PC-9 (cell line): ENCODE results near the gene PAX8. TPM values are rescaled to one million over a fixed set of nuclear protein-coding genes. Genes with fewer than 3 reads are reported as not detected.

Experiments
- BruUV-seq: library from RNA; stranded (reverse); fragments of 400-500 nt; replicated peaks from 2 replicates; lab custom pipeline; 2021; lab: Mats Ljungman, UMichigan
- CTCF ChIA-PET: fragments of 300-600 bp; sonication (Branson Sonifier 250); formaldehyde crosslinking; loops from one replicate; lab custom pipeline; 2022; ENCODE audit warnings: antibody characterized with exemption; lab: Charles Lee
- POLR2A ChIA-PET: fragments of 300-600 bp; sonication (Branson Sonifier 250); formaldehyde crosslinking; loops from one replicate; lab custom pipeline; 2022; ENCODE audit warnings: antibody characterized with exemption; ENCODE audit not compliant: unreplicated experiment; lab: Charles Lee
- DNase-seq, 2 experiments: peaks; one replicate each; pipeline versions ENCODE4 v3.0.0 to v3.0.0-alpha.2; 2015 to 2022; ENCODE audit warnings: mixed read lengths in 1 of 2
- H2AFZ ChIP-seq: fragments of 200-600 bp; sonication (generic); 2 replicates; pipeline ENCODE4 v1.8.1; 2017; ENCODE audit warnings: antibody characterized with exemption
- H3F3A ChIP-seq: fragments of 200-600 bp; sonication (generic); 2 replicates; pipeline ENCODE4 v1.8.1; 2017; ENCODE audit warnings: antibody characterized with exemption, mild to moderate bottlenecking, low read depth; ENCODE audit not compliant: insufficient read depth
- H3K27ac ChIP-seq: fragments of 200-600 bp; sonication (generic); 2 replicates; pipeline ENCODE4 v1.6.1; 2016; ENCODE audit warnings: mixed run types
- H3K27me3 ChIP-seq: fragments of 200-600 bp; sonication (generic); 2 replicates; pipeline ENCODE4 v1.6.1; 2016; ENCODE audit warnings: low read depth, mixed run types; ENCODE audit not compliant: insufficient read depth
- H3K36me3 ChIP-seq: fragments of 200-600 bp; sonication (generic); 2 replicates; pipeline ENCODE4 v1.6.1; 2016; ENCODE audit warnings: low read depth, mixed run types
- H3K4me1 ChIP-seq: fragments of 200-600 bp; sonication (generic); replicated peaks from 2 replicates; pipeline ENCODE4 v1.6.1; 2016; ENCODE audit warnings: mixed run types; ENCODE audit not compliant: insufficient read depth
- H3K4me2 ChIP-seq: fragments of 200-600 bp; sonication (generic); 2 replicates; pipeline ENCODE4 v1.6.1; 2017; ENCODE audit warnings: mixed run types
- H3K4me3 ChIP-seq: fragments of 200-600 bp; sonication (generic); 2 replicates; pipeline ENCODE4 v1.6.1; 2016; ENCODE audit warnings: mixed run types
- H3K79me2 ChIP-seq: fragments of 200-600 bp; sonication (generic); 2 replicates; pipeline ENCODE4 v1.6.1; 2017; ENCODE audit warnings: low read depth, mixed run types
- H3K9me2 ChIP-seq: fragments of 200-600 bp; sonication (generic); 2 replicates; pipeline ENCODE4 v1.8.1; 2017; ENCODE audit warnings: mild to moderate bottlenecking; ENCODE audit not compliant: insufficient read depth
- H3K9me3 ChIP-seq: fragments of 200-600 bp; sonication (generic); 2 replicates; pipeline ENCODE4 v1.8.1; 2016; ENCODE audit warnings: low read depth; ENCODE audit not compliant: insufficient read depth
- H4K20me1 ChIP-seq: fragments of 200-600 bp; sonication (generic); 2 replicates; pipeline ENCODE4 v1.8.1; 2017; ENCODE audit not compliant: insufficient read depth
- EZH2 ChIP-seq: fragments of 200-600 bp; sonication (generic); IDR thresholded peaks from 2 replicates; pipeline ENCODE4 v1.8.0; 2017; ENCODE audit warnings: antibody characterized with exemption, low read depth
- intact Hi-C: fragments of 100-400 bp; cut with micrococcal nuclease; formaldehyde crosslinking; loops from one replicate; pipeline ENCODE4 v1.10.0; 2022; ENCODE audit not compliant: unreplicated experiment
- total RNA-seq: library from RNA; stranded (reverse); gene quantifications from 2 replicates; pipeline ENCODE4 v1.2.3, GENCODE V29; 2021
- TF ChIP-seq, protein P1 (sequence below): fragments of 200-600 bp; sonication (generic); conservative IDR thresholded peaks from 2 replicates; pipeline ENCODE4 v1.6.1; 2017; ENCODE audit warnings: mixed run types, antibody characterized with exemption, mild to moderate bottlenecking, moderate library complexity

Gene PAX8
- total RNA-seq, 1 experiment from 2014 or later = 5.8 TPM

DNA sequence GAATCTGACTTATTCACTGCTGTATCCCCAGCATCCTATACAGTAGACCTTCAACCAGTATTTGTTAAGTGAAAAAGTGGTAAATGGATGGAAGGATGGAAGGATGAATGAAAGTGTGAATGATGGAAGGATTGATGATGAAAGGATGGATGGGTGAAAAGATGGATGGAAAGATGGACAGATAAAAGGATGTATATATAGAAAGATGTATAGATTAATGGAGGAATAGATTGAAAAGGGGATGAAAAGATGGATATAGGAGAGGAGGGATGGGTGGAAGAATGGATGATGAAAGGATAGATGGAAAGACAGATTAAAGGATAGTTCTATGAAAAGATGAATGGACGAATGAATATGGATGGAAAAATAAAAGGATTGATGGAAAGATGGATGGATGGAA lies 54.9 kb downstream of the PAX8 start:
- CTCF ChIA-PET = no interaction called here
- no peaks in the 10 kb centered on the region for H4K20me1 ChIP-seq
- intact Hi-C loops = no loop called here

DNA sequence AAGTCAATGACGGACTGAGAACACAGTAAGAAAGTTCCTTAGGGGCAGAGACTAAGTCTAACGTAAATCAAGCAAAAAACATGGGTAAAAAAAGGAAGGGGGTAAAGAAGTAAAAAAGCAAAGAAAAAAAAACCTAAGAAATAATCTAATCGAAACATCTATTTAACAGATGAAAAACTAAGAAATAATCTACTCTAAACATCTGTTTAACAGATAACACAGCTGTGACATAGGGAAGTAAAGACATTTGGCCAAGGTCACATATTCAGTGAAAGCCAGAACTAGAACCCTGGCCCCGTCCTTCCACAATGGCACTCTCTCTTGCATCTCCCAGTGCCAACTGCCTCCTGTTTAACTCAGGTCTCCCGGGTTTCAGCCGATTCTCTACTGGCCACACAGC lies 56.9 kb downstream of the PAX8 start:
- H3K9me2 ChIP-seq = no peaks in the 10 kb centered on the region
- BruUV-seq = no TSS peak
- no peaks in the 10 kb centered on the region for H4K20me1 ChIP-seq
- ChIA-PET CTCF (no interaction called here), POLR2A (no interaction called here)
- no peak overlapping the region for H3K4me2 ChIP-seq
- no peak overlapping the region for H3K27ac ChIP-seq
- DNase-seq = no peak
- TF ChIP-seq, protein P1, sequence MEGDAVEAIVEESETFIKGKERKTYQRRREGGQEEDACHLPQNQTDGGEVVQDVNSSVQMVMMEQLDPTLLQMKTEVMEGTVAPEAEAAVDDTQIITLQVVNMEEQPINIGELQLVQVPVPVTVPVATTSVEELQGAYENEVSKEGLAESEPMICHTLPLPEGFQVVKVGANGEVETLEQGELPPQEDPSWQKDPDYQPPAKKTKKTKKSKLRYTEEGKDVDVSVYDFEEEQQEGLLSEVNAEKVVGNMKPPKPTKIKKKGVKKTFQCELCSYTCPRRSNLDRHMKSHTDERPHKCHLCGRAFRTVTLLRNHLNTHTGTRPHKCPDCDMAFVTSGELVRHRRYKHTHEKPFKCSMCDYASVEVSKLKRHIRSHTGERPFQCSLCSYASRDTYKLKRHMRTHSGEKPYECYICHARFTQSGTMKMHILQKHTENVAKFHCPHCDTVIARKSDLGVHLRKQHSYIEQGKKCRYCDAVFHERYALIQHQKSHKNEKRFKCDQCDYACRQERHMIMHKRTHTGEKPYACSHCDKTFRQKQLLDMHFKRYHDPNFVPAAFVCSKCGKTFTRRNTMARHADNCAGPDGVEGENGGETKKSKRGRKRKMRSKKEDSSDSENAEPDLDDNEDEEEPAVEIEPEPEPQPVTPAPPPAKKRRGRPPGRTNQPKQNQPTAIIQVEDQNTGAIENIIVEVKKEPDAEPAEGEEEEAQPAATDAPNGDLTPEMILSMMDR = no peak
- TF ChIP-seq EZH2 = no peak
- intact Hi-C loops = no loop called here
- H3K36me3 ChIP-seq = no peaks in the 10 kb centered on the region
- H3K4me1 ChIP-seq = peaks cover 9% of the 10 kb centered on the region
- no peak overlapping the region for H3K4me3 ChIP-seq
- peaks cover 9% of the 10 kb centered on the region; the same call in 1 of the 2 replicates for H3F3A ChIP-seq
- H3K79me2 ChIP-seq = no peaks in the 10 kb centered on the region
- no peak overlapping the region for H2AFZ ChIP-seq
- no peaks in the 10 kb centered on the region for H3K27me3 ChIP-seq
- no peaks in the 10 kb centered on the region for H3K9me3 ChIP-seq

More for the DNA sequence above, 54.9 kb downstream of the PAX8 start:
- BruUV-seq = no TSS peak
- Histone ChIP-seq H3K4me2 (no peak overlapping the region), H3K27ac (no peak overlapping the region), H2AFZ (no peak overlapping the region), H3K27me3 (no peaks in the 10 kb centered on the region), H3K4me3 (no peak overlapping the region), H3K9me2 (no peaks in the 10 kb centered on the region), H3F3A (peaks cover 6% of the 10 kb centered on the region; the same call in 1 of the 2 replicates), H3K9me3 (no peaks in the 10 kb centered on the region), H3K79me2 (no peaks in the 10 kb centered on the region), H3K36me3 (no peaks in the 10 kb centered on the region), H3K4me1 (peaks cover 9% of the 10 kb centered on the region)
- POLR2A ChIA-PET = no interaction called here
- no peak for TF ChIP-seq EZH2
- TF ChIP-seq, protein P1 = no peak
- DNase-seq = no peak

DNA sequence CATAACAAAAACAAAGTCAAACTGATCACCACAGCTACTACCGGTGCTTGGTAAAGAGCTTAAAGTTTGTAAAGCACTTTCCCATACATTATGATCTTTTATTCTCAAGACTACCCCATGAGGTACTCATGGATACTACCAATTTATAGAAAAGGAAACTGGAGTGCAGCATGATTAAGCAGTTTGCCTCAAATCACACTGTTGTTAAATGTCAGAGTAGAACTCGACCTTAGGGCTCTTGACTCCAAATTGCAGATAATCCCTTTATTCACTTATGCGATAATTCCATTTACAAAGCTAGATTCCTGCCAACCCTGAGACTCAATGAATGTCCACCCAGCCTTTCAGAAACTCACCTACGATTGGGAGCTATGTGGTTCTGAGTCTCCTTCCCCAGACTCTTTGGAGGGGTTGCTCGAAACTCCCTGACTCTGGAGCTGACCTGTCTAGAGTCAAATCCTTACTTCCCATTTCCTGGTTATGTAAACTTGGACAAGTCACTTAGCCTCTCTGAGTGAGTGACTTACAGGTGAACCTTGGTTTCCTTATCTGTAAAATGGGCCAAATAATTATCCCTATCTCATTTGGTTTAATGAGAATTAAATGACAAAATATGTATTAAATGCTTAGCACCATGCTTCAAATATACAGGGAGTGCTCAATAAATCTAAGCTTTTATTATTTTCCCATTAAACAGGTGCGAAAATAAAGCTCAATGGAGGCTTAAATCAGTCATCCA lies 57.6 kb downstream of the PAX8 start:
- Histone ChIP-seq H3K27ac (no peak overlapping the region), H3K9me2 (no peaks in the 10 kb centered on the region), H3K36me3 (no peaks in the 10 kb centered on the region), H3F3A (peaks cover 9% of the 10 kb centered on the region; the same call in 1 of the 2 replicates), H3K27me3 (no peaks in the 10 kb centered on the region), H2AFZ (no peak overlapping the region), H3K79me2 (no peaks in the 10 kb centered on the region), H3K4me2 (no peak overlapping the region), H3K4me3 (no peak overlapping the region), H4K20me1 (no peaks in the 10 kb centered on the region), H3K4me1 (peaks cover 9% of the 10 kb centered on the region), H3K9me3 (no peaks in the 10 kb centered on the region)
- intact Hi-C loops = no loop called here
- TF ChIP-seq EZH2 = no peak
- TF ChIP-seq, protein P1 = no peak
- no TSS peak for BruUV-seq
- no peak for DNase-seq
- ChIA-PET CTCF (interaction anchor here (0.7 kb wide), 1 partner anchor 141 kb away, joined by 3 read pairs; no protein-coding TSS in a partner anchor), POLR2A (interaction anchor here (1.0 kb wide), 1 partner anchor 14 kb away, joined by 5 read pairs; no protein-coding TSS in a partner anchor)
